Kidney glomerular epithelial cell (primary cell): ENCODE measurements around the gene AARS2.
"Not testable (repeated sequence)": the region's sequence is repeated elsewhere in the genome, so short reads cannot be mapped to it uniquely, and the experiment has no call there.

Source experiments
- DNase-seq: peaks from one replicate; lab custom pipeline; 2025; lab: John Stamatoyannopoulos, UW

The AARS2 gene

DNA sequence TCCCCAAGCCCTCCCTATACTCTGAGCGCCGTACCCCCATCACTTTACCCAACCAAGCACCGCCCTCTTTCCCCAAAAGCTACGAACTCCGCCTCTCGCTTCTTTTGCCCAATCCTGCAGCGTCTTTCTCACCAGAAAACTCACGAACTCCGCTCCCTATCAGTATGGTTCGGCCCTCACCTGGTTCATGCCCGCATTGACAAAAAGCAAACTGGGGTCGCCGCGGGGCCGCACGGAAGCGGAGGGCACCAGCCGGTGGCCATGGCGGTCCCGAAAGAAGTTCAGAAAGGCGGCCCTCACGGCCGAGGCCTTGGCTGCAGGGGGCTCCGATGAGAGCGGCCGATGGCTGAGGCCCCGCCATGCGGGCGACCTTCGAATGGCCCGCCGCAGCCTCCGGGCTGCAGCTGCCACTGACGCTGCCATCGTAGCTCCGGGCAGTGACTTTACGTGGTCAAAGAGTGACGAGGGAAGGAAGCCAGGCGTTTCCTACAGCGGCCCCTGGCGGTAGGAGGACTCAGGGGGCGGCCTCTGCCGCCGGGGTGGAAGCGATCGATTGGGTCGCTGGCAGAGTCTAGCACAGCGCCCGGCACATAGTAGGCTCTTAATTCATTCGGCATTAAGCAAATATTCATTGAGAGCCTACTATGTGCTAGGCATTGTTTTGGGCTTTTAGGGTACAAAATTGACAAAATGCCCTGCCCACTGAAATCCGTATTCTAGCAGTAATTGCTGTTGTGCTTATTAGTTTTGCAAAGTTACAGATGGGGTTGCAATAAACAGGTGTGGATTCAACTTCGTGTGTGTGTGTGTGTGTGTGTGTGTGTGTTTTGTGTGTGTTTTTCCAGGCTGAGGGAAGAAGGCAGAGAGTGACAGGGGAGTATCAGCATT, at the start of gene AARS2:
AARS2 (minus strand) TSS at position 447 of the 888 bp plus-strand sequence; CDS start at position 423, 24 bp downstream.
- peak; percentile 77 for DNase-seq

DNA sequence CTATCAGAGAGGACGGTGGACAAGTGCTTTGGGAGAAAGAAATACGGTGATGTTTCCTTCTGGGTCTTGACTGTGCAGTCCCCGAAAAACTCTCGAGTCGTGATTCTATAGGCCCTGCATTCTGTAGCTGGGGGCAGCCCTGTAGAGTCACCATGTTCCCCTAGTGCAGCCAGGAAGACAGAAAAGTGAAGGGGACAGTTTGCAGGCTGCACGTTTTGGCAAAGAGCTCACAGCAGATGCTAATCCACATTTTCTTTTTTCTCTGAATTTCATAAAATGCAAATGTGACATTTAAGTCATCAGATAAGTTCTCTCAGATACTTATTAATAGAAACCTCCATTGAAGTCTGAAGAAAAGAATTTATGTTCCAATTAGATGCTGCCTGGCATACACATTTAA, 48.8 kb upstream of the AARS2 start:
- no peak for DNase-seq

DNA sequence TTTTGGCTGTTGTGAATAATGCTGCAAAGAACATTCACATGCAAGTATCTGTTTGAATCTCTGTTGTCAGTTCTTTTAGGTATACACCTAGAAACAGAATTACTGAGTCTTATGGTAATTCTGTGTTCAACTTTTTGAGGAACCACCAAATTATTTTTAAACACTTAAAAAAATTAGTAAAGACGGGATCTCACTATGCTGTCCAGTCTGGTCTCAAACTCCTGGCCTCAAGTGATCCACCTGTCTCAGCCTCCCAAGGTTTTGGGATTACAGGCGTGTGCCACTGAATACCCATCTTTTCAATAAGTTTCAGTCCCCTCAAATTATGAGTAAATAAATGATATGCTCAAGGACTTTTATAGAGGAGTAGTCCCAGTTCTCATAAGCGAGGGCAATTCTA, 46.8 kb upstream of the AARS2 start:
- no peak for DNase-seq

DNA sequence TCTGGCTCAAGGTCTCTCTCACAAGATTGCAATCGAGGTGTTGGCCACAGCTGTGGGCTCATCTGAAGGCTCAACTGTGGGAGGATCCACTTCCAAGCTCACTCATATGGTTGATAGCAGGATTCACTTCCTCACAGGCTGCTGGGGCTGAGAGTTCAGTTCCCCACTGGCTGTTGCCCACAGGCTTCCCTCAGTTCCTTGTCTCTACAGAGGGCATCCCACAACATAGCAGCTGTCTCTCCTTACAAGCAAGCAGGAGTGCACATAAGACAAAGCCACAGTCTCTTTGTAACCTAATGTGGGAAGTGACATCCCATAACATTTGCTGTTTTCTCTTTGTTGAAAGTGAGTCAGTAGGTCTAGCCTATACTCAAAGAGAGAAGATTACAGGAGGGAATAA, 43.3 kb upstream of the AARS2 start:
- DNase-seq: no peak

DNA sequence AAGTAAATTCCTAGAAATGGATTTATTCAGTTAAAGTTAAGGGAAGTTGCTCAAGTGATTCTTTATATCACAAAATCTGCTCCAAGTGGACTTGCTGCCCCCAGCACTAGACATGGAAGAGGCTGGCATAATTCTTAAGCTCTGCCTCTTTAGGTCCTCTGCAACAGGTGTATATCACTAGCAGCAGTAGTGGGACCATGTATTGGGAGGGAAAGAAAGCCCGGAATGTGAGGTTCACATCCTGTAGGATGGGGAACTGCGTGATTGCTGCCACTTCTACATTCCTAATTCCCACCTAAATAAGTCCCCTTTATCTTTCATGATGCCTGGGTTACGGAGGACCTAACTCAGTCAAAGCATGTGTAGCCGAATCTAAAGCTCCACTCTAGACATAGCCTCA, 42.5 kb upstream of the AARS2 start:
- no peak for DNase-seq

DNA sequence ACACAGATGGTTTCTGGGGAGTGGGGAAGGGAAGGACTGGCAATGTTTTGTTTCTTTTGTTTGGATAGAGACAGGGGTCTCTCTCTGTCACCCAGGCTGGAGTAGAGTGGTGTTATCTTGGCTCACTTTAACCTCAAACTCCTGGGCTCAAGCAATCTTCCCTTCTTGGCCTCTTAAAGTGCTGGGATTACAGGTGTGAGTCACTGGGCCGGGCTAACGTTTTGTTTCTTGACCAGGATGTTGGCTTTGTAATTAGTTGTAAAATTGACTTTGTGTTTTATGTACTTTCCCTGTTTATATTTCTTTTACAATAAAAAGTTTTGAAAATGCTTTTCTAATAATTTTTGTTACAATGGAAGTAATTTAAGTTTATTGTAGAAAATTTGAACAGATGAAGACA, 40.2 kb upstream of the AARS2 start:
- no peak for DNase-seq

DNA sequence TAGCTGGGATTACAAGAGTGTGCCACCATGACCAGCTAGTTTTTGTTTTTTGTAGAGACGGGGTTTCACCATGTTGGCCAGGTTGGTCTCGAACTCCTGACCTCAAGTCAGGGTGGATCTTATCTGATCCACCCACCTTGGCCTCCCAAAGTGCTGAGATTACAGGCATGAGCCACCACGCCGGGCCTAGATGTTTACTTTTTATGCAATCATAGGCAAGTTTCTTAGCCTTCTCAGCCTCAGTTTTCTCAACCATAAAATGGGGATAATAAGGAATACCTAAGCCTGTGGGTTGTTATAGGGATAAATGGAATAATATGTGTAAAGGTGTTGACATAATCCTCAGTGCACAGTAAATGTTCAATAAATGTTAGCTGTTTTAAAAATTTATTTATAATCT, 39.1 kb upstream of the AARS2 start:
- no peak for DNase-seq

DNA sequence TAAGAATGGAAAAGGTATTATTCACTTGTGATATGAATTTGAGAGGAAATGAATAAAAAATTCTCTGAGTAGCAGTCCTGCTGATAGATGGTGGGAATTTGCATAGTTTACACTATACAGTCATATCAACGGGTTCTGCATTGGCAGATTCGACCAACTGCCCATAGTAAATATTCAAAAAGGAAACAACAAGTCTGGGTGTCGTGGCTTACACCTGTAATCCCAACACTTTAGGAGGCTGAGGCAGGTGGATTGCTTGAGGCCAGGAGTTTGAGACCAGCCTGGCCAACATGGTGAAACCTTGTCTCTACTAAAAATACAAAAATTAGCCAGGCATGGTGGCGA, 37.5 kb upstream of the AARS2 start:
- DNase-seq: not testable (repeated sequence)

DNA sequence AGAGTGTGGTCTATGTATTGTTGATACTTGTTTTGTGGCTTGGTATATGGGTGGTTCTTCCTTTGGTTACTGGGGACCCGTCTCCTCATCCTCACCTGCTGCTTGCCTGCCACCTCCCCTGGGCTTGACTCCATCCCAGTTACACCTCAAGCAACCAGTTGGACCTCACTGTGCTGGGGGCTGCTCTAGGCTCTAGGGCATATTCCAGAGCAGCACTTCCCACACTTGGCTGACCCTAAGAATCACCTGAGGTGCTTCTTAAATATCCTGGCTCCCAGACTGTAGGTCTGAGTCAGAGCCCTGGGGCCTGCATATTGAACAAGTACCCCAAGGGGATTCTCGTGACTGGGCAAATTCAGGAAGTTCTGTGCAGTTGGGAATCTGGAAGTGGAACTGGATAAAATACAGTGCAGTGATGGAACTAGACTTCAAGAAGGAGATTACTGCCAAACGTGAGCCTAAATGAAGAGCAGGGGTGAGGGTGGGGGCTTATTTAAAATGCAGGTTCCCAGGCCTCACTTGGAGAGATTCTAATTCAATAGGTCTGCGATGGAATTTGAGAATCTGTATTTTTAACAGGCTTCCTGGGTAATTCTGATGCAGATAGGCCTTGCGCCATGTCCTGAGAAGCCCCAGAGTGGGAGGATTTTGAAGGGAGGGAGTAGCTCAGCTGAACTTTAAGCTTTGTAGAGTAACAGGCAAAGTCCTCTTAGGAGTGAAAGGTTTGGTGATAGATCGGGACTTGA, 36.9 kb upstream of the AARS2 start:
- no peak for DNase-seq

DNA sequence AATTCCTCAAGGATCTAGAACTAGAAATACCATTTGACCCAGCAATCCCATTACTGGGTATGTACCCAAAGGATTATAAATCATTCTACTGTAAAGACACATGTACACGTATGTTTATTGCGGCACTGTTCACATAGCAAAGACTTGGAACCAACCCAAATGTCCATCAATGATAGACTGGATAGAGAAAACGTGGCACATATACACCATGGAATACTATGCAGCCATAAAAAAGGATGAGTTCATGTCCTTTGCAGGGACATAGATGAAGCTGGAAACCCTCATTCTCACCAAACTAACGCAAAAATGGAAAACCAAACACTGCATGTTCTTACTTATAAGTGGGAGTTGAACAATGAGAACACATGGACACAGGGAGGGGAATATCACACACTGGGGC, 33.7 kb upstream of the AARS2 start:
- DNase-seq: not testable (repeated sequence)

DNA sequence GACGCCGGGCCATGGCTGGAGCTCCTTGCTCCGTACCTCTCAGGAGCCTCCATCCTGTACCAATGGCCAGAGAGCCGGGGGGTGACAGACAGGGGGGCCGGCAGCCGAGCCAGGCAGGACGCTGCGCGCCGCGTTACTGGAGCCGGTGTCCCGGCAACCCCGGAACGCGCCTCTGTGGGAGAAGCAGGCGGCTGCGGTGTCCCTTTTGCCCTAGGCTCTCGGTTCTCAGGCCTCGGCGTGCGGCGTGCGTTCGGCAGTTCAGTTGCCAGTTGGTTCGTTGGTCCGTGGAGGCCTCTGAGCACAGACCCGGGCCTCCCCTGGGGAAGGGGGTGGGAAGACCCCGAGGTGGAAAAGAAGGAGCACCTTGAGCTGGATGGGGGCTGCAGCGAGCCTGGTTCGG, 29.3 kb upstream of the AARS2 start, which contains the start of gene SPATS1:
SPATS1 (plus strand) TSS at position 162 of the 400 bp plus-strand sequence. CDS start 446 bp downstream, outside the sequence.
- no peak for DNase-seq

DNA sequence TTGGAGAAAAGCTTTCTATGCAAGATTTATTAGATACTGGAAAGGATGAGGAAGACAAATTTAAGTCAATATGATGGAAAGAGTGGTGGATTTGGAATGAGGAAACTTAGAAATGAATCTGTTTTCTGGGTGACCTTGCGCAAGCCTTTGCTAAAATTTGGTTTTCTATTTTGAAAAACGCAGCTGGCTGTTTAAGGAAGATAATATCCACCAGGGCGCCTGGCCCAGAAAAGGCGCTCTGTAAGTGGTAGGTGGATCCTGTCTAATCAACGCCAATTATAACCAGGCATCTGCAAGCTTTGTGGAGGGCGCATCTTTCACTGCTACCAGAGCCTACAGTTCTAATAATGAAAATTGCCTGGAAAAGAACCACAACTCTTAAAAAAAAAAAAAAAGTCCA, 28.9 kb upstream of the AARS2 start:
- DNase-seq: no peak

DNA sequence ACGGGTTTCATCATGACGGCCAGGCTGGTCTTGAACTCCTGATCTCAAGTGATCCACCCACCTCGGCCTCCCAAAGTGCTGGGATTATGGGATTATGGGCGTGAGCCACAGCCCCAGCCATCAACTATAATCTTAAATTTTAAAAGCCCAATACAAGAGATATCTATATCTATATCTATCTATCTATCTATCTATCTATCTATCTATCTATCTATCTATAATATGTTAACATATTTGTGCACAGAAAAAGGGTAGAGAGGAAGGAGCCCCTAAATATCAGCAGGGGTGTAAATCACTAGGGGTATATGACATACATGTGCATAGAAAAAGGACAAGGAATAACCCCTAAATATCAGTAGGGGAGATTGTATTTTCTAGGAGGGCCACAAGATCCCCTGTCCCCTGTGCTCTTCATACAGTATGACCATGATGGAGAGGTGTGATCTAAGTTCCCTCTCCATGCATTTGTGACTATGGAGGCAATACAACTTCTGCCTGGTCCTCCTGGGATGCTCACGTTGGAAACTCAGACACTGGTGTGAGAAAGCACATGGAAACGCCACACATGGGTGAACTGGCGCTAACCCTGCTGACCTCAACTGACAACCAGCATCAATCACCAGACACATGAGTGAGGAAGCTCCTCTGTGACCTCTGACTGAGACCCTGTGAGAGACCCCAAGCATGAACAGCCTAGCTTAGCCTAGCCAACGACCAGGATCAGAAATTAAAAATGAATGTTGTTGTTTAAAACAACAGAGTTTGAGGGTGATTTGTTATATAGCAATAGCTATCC, 28.1 kb upstream of the AARS2 start:
- no peak for DNase-seq

DNA sequence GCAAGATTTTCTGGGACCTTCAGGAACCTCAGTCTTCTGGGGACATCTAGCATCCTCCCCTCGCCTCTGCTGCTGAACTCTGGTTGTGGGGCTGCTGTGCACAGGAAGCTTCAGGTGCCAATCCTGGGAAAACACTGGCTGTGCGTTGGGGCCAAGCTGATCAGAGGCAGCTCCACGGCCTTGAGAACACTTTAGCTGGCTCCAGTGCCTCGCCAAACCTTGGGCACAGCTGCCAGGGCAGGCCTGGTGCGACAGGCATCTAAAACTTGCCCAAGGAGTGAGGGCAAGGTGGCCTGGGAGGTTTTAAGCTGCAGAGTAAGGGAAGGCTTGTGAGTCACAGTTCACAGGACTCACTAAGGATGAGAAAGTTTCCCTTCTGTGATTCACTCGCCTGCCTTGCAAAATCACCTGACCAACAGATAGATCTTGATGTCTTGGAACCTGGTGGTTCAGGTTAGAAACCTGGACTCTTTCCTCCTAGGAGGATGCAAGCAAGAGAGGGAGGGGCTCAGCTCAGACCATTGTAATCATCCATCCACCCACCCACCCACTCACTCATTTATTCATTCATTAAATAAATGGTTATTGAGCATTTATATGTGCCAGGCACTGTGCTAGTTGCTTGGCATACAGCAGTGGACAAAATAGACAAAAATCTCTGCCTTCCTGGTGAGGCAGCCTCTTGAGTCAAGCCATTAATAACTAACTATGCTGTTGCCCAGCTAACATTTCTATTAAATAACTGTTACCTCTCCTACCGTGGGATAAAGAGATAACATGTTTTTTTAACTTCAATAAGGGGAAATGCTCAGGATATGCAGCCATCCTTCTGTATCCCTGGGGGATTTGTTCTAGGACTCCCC, 26.8 kb upstream of the AARS2 start:
- DNase-seq: peak; percentile 80

DNA sequence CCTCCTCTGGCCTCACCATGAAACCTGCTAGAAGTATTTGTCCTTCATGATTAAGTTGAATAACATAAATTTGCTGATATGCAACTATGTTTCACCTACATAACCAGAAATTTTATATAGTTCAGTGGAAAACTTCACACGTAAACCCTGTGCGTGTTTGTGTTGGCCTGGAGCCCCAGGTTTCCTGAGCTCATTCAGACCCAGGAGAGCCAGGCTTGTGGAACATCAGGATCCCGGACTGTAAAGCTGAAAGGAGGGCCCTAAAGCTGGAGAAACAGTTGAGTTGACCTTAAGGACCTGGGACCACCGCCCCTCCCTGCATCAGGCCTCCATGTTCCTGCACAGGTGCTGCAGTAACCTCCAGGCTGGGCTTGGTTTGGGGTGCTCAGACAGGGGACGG, 26.2 kb upstream of the AARS2 start:
- DNase-seq: no peak

DNA sequence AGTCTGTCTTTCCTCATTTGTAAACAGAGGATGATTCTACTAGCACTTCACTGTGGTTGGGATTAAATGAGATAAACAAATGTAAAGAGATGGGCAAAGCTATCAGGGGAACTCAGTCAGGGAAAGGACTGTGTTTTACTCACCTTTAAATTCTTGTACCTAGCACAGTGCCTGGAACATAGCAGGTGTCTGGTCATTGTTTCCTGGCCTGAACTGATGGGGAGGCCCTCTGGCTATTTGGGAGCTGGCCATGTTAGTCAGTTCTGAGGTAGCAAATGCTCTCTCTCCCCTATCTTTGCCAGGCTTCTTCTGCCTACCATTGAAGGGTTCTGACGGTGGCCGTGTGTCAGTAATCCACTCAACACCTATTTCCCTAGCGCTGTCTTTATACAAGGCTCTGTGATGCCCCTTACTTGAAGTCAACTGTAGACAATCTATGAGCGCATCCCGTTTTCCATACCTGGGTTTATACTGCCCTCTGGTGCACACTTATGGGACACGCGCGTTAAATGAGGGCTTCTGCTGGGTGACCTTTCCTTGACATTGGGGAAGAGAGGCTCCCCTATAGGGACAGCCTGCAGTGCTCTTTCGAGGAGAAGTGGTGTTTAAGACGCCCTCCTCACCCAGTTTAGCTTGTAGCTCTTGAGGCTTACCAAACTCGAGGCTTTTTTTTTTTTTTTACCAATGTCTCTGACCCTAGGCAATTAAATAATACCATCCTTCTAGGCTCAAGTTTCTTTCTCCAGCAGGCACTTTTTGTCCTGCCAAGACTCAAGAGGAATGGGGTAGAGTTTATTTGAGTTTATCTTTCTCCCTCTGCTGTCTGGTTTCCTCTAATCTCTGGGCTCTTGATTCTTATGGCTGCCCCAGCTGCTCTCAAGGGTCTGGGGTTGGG, 25.3 kb upstream of the AARS2 start:
- DNase-seq: peak; percentile 54

DNA sequence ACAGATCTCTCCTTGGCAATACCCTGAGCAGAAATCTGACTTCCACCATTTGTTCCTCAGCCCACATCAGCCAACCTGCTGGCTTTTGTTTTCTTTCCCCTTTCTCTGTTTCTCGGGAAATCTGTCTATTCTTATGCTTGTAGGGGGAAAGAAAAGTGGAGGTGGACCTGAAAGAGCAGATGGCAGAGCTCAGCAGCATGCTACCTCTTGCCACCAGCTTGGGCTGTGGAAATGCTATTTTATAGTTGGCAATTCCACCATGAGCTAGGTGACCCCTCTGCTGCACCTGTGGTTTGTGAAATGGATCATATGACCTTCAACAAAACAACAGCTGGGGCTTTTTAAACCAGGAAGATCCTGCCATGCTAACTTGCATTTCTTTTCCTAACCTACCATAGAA, 22.5 kb upstream of the AARS2 start:
- DNase-seq: no peak

DNA sequence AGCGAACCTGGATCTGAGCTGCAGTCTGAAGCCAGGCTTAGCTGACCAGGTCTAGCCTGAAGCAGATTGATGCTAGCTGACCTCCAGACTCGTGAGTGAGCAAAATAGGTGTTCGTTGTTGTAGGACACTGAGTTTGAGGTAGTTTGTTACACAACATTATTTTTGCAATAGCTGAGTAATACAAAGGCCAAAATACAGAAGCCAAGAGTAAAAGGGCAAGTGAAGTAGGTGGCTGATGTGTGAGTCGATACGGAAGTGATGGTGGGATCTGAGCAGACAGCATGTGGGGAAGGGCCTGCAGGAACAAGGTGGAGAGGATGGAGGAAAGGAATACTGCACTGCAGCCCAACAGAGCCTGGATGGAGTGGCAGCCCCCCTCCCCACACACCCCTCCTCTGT, 20.8 kb upstream of the AARS2 start:
- no peak for DNase-seq

DNA sequence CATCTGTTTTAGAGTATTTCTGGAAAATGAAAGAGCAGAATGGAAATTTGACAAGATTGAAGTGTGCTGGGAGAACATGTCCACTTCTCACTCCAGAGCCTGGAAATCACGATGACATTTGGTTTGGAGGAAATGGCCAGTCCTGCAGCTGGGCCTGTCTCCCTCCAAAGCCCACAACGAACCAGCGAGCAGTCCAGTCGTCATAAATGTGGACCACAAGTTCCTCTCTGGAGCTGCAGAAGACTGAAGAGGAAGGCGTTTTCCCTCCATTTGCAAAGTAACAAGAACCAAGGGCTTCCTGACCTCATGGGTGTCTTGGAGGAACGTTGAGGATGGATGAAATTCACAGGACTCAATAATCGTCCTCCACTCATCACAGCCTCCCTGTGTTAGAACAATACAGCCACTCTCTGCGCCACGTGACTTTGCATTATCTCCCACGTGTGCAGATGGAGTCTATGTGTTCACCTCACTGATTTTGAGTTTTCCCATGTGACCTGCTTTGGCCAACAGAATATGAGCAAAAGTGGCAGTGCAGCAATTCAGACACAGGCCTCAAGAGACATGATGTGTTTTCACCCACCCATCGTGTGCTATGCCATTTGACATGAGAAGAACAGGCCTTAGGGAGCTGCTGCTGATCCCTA, 20.2 kb upstream of the AARS2 start:
- DNase-seq: no peak

DNA sequence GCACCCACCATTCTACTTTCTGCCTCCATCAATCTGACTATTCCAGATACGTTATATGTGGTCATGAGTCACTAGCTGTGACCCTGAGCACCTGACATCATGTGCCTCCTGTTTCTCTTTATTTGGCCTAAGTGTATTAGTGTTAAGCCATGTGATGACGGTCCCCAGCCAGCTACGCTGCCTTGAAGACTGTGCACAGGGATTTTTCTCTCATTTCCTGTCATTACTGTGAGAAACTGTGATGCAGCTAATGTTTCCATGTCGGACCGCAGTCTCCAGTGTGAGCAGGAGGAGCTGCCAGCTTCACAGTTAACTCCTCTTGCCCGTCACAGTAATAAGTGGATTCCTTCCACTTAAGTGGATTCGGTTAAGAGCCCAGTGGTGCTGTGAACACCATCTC, 19.4 kb upstream of the AARS2 start:
- DNase-seq: no peak
